ENCODE data around the gene PRR11.

Gene PRR11

GRCh38 chr17:59155439-59156177 is at the start of gene PRR11:
TSS of gene PRR11 (plus strand) at chr17:59155746. CDS start at chr17:59169753, 14,007 bp downstream.
- DNase-seq (ENCODE audit: extremely low spot score) = peak; percentile 89
- POLR2A ChIA-PET = interaction anchor here (0.6 to 1.5 kb wide), 7 partner anchors 17 to 803 kb away, joined by 3 to 8 read pairs (median 4); partner anchors contain the start of genes SMG8 and SUPT4H1
- no peak for TF ChIP-seq CTCF (IDR thresholded peaks at IDR 0.05; ENCODE audit: control extremely low read depth, extremely low read depth, low read depth, missing control alignments)
- CTCF ChIA-PET = interaction anchor here (0.9 to 2.0 kb wide), 6 partner anchors 9 to 65 kb away, joined by 3 to 8 read pairs (median 4); partner anchors contain the start of gene GDPD1

GRCh38 chr17:59105852-59106462 is 49.6 kb upstream of the PRR11 start:
- TF ChIP-seq CTCF (IDR thresholded peaks at IDR 0.05; ENCODE audit: control extremely low read depth, extremely low read depth, low read depth, missing control alignments) = no peak
- ChIA-PET CTCF (interaction anchor here (0.8 to 3.1 kb wide), 4 partner anchors 11 to 44 kb away, joined by 3 to 15 read pairs (median 4); no protein-coding TSS in a partner anchor), POLR2A (interaction anchor here (1.3 to 1.5 kb wide), 3 partner anchors 11 to 475 kb away, joined by 3 to 7 read pairs (median 4); no protein-coding TSS in a partner anchor)
- DNase-seq (ENCODE audit: extremely low spot score) = no peak

GRCh38 chr17:59106463-59107305 is 48.9 kb upstream of the PRR11 start, which contains the start of gene TRIM37:
TSS of gene TRIM37 (minus strand) at chr17:59106880. CDS start at chr17:59106461, 419 bp downstream.
- ChIA-PET POLR2A (interaction anchor here (0.6 to 1.5 kb wide), 7 partner anchors 11 to 476 kb away, joined by 3 to 7 read pairs (median 4); no protein-coding TSS in a partner anchor), CTCF (interaction anchor here (0.8 to 3.1 kb wide), 6 partner anchors 12 to 52 kb away, joined by 3 to 15 read pairs (median 3); no protein-coding TSS in a partner anchor)
- DNase-seq (ENCODE audit: extremely low spot score) = peak; percentile 99
- TF ChIP-seq CTCF (IDR thresholded peaks at IDR 0.05; ENCODE audit: control extremely low read depth, extremely low read depth, low read depth, missing control alignments) = no peak

GRCh38 chr17:59107306-59107670 is 48.3 kb upstream of the PRR11 start:
- ChIA-PET CTCF (interaction anchor here (0.9 to 3.1 kb wide), 5 partner anchors 12 to 51 kb away, joined by 3 to 15 read pairs (median 3); partner anchors contain the start of genes PRR11 and SKA2), POLR2A (interaction anchor here (0.6 to 1.5 kb wide), 6 partner anchors 12 to 476 kb away, joined by 3 to 7 read pairs (median 4); no protein-coding TSS in a partner anchor)
- TF ChIP-seq CTCF (IDR thresholded peaks at IDR 0.05; ENCODE audit: control extremely low read depth, extremely low read depth, low read depth, missing control alignments) = no peak
- DNase-seq (ENCODE audit: extremely low spot score) = no peak

- ChIA-PET CTCF (interaction anchor here (1.0 to 1.5 kb wide), 4 partner anchors 10 to 47 kb away, joined by 3 to 5 read pairs (median 4); partner anchors contain the start of genes PRR11 and SKA2), POLR2A (no interaction called here)
- TF ChIP-seq CTCF (IDR thresholded peaks at IDR 0.05; ENCODE audit: control extremely low read depth, extremely low read depth, low read depth, missing control alignments) = no peak
- no peak for DNase-seq (ENCODE audit: extremely low spot score)
These were observed 47.0 kb upstream of the PRR11 start for GRCh38 chr17:59108400-59109102.

Measured in GM10248 (cell line).